Left lung (tissue), 10 donors: ENCODE results near the gene PIGH. TPM values are rescaled to one million over a fixed set of nuclear protein-coding genes. Genes with fewer than 3 reads are reported as not detected.

Experiments
- ATAC-seq: fragments of 200-7000 bp; cut with Tn5 transposase; one replicate; pipeline ENCODE4 v1.9.1; 2020; ENCODE audit warnings: moderate library complexity
- DNase-seq, 4 donors: peaks; one replicate each; pipeline ENCODE4 v3.0.0-alpha.2; 2013 to 2020
- H3K27ac ChIP-seq, 2 donors: fragments of 200-600 bp; sonication (generic) in 1 of 2; one replicate each; pipeline versions ENCODE4 v1.5.0 to v1.8.0; 2020 to 2021
- H3K27me3 ChIP-seq, 2 donors: fragments of 200-600 bp; sonication (generic) in 1 of 2; one replicate each; pipeline versions ENCODE4 v1.5.0 to v1.8.0; 2020 to 2021
- H3K36me3 ChIP-seq, 2 donors: fragments of 200-600 bp; sonication (generic) in 1 of 2; one replicate each; pipeline versions ENCODE4 v1.5.0 to v1.8.0; 2020 to 2021
- H3K4me1 ChIP-seq, 2 donors: fragments of 200-600 bp; one replicate each; pipeline ENCODE4 v1.8.0; 2021
- H3K4me3 ChIP-seq, 2 donors: fragments of 200-600 bp; sonication (generic) in 1 of 2; one replicate each; pipeline versions ENCODE4 v1.5.0 to v1.8.0; 2020 to 2021; ENCODE audit warnings: mild to moderate bottlenecking in 1 of 2
- H3K9me3 ChIP-seq, 2 donors: fragments of 200-600 bp; sonication (generic) in 1 of 2; one replicate each; pipeline versions ENCODE4 v1.5.0 to v1.8.0; 2020 to 2021
- CTCF ChIP-seq, 2 donors: fragments of 200-600 bp; sonication (generic) in 1 of 2; IDR thresholded peaks; one replicate each; pipeline versions ENCODE4 v1.5.0 to v1.8.0; 2021; ENCODE audit warnings: antibody characterized with exemption in 2 of 2
- intact Hi-C, 2 donors: fragments of 100-400 bp; cut with DNase I; formaldehyde crosslinking; loops; one replicate each; pipeline versions ENCODE4 v1.11.2 to v1.14.2; 2022
- polyA plus RNA-seq, 6 donors: library from polyadenylated mRNA; unstranded; fragments of 120-200 nt; gene quantifications; one replicate each; pipeline ENCODE4 v1.2.1, GENCODE V29; 2013; ENCODE audit not compliant: insufficient read length in 6 of 6
- total RNA-seq, 2 donors: library from RNA; stranded (reverse); fragmentation: NEBNext Ultra II Directional; extraction: Animal tissue kit (Norgen Biotek cat#: 25700); gene quantifications; one replicate each; pipeline ENCODE4 v1.2.1, GENCODE V29; 2021
- donor health status: DM: no; HTN: yes; CAD: no.
- donor health status: DM: no; HTN: no; CAD: no.

PIGH gene
- total and polyA plus RNA-seq, 8 donors, result 12.8 to 28.6 (median 23.1) TPM

GRCh38 chr14:67553547-67553946 lies 46.5 kb downstream of the PIGH start:
- DNase-seq, result no peak
- TF ChIP-seq CTCF (IDR thresholded peaks at IDR 0.05), result no peak
- no peaks in the 10 kb centered on the region for H3K36me3 ChIP-seq

DNA sequence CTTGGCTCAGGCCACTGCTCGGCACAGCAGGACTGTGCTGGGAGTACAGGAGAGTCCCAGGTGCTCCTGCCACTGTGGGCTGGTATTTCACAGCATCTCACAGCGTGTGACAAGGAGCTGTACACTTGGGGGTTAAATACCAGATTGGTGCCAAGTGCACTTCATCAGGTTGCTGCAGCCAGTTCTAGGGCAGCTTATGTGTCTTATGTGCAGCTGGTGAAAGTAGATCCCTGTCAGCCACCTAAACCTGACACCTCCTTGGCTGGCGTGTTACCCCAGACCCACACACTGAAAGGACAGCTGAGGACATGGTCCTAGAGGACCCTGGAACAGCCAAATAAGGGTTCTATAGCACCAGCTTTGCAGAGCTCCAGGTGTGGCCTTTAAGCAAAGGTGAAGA lies 48.1 kb downstream of the PIGH start:
- peak in 1 of 4 donors; percentile 23 for DNase-seq
- ATAC-seq, result no peak

More at GRCh38 chr14:67553547-67553946, 46.5 kb downstream of the PIGH start:
- no peak overlapping the region for H3K4me3 ChIP-seq
- no peaks in the 10 kb centered on the region for H3K4me1 ChIP-seq
- intact Hi-C loops, result no loop called here
- no peaks in the 10 kb centered on the region for H3K27me3 ChIP-seq
- H3K27ac ChIP-seq, result no peak overlapping the region
- no peak for ATAC-seq
- H3K9me3 ChIP-seq, result no peaks in the 10 kb centered on the region

DNA sequence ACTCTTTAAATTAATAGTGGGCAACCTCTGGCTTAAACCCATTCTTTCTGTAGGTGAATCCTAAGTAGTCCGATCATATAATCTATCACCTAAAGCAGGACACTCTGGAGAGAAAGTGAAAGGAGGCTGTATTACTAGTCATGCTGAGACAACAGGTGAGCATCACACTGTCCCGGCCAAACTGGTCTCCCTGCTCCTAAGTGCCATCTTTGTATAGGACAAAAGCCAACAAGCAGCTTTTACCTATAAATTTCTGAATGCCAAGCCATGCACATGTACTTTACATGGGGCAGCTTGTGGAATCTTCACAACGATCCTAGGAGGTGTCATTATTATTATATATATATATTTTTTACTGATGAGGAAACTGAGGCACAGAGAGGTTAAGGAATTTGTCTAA lies 48.9 kb downstream of the PIGH start:
- no peaks in the 10 kb centered on the region for H3K27me3 ChIP-seq
- no peak overlapping the region for H3K27ac ChIP-seq
- intact Hi-C loops, result no loop called here
- TF ChIP-seq CTCF (IDR thresholded peaks at IDR 0.05), result no peak
- H3K36me3 ChIP-seq, result no peaks in the 10 kb centered on the region
- ATAC-seq (no peak), DNase-seq (no peak)
- no peaks in the 10 kb centered on the region for H3K9me3 ChIP-seq
- H3K4me1 ChIP-seq, result no peaks in the 10 kb centered on the region
- no peak overlapping the region for H3K4me3 ChIP-seq

More for the DNA sequence above, 48.1 kb downstream of the PIGH start:
- TF ChIP-seq CTCF (IDR thresholded peaks at IDR 0.05), result no peak
- no peaks in the 10 kb centered on the region for H3K36me3 ChIP-seq
- H3K4me3 ChIP-seq, result no peak overlapping the region
- H3K9me3 ChIP-seq, result no peaks in the 10 kb centered on the region
- intact Hi-C loops, result no loop called here
- no peaks in the 10 kb centered on the region for H3K4me1 ChIP-seq
- H3K27me3 ChIP-seq, result no peaks in the 10 kb centered on the region
- H3K27ac ChIP-seq, result no peak overlapping the region

GRCh38 chr14:67549734-67550133 lies 50.3 kb downstream of the PIGH start:
- no peaks in the 10 kb centered on the region for H3K36me3 ChIP-seq
- no peak for TF ChIP-seq CTCF (IDR thresholded peaks at IDR 0.05)
- H3K27ac ChIP-seq, result no peak overlapping the region
- DNase-seq (no peak), ATAC-seq (no peak)
- H3K9me3 ChIP-seq, result no peaks in the 10 kb centered on the region
- no peaks in the 10 kb centered on the region for H3K4me1 ChIP-seq
- intact Hi-C loops, result no loop called here
- H3K4me3 ChIP-seq, result no peak overlapping the region
- no peaks in the 10 kb centered on the region for H3K27me3 ChIP-seq

DNA sequence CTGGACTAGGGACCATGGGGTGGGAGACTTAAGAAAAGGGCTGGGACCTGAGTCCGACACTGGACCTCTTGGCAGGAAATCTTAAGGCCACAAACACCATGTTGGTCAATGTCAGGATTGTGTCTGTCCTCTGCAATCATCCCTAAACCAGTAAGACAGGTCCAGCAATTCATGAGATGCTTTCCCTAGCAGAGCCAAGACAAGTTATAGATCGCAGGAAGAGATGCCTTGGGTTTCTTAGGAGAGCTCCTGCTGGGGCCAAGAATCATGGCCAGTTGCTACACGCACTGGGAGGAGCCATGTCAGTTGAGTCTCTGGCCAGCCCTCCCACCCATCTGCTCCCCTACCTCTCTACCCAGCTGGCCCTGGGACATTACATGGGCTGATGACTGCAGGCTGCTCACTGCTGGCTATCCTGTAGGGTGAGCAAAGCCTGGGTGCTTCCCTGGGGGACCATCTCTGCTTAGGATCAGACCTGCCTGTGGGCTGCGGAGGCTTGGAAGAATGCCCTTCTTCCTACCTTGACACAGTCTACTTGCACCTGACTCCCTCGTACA lies 52.8 kb downstream of the PIGH start:
- Histone ChIP-seq H3K4me1 (no peaks in the 10 kb centered on the region), H3K27ac (no peak overlapping the region), H3K27me3 (peaks cover 0 to 14% of the 10 kb centered on the region in 2 donors), H3K9me3 (no peaks in the 10 kb centered on the region), H3K4me3 (no peak overlapping the region), H3K36me3 (no peaks in the 10 kb centered on the region)
- TF ChIP-seq CTCF (IDR thresholded peaks at IDR 0.05), result no peak
- intact Hi-C loops, result no loop called here
- no peak for DNase-seq
- no peak for ATAC-seq
